Measurements from ENCODE around the gene ITIH1.

ITIH1 gene

GRCh38 chr3:52839268-52839575 is 61.8 kb downstream of the ITIH1 start:
- no peak for DNase-seq (ENCODE audit: low read depth in 2 of 2)

GRCh38 chr3:52839892-52840545 is 62.6 kb downstream of the ITIH1 start:
- no peak for DNase-seq (ENCODE audit: low read depth in 2 of 2)

DNA sequence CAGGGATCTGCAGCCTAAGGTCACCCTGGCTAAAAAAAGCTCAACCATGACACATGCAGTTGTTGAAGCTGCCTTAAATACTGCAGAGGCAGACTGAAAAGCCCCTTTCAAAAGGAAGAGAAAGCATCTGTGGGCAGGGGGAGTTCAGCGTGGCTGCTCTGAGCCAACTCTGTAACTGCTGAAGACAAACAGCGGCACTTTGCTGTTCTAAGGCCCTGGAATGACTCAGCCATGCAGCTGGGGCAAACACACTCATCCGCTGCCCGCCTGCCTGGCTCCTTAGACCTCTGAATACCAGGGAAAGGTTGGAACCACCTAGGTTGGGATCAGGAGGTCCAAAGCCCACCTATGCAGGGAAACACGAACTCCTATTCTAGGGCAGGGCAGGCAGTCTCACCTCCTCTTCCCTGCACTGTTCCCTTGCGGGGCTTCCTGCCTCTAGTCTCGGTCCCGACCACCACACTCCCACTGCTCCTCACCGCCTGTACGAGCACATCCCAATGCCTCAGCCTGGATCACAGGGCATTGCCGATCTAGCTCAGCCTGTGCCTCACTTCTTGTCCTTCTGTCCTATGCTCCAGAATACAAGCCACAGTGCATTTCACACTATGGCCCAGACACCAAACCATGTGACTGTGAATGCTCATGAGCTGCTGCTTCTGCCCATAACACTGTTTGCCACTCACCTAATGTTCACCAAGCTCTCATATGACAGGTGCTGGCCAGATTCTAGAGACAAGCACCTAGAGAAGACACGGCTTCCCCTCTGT is 64.0 kb downstream of the ITIH1 start:
- DNase-seq (ENCODE audit: low read depth in 2 of 2) = no peak
